GM21825 (cell line): ENCODE results near the gene PRCC.

ENCODE experiments used
- ATAC-seq: cut with Tn5 transposase; IDR thresholded peaks from one replicate; pipeline ENCODE4 v1.9.1; 2021; ENCODE audit warnings: mild to moderate bottlenecking, moderate library complexity; ENCODE audit not compliant: unreplicated experiment

Gene PRCC

GRCh38 chr1:156811168-156811567 lies 43.8 kb downstream of the PRCC start:
- no peak for ATAC-seq

- no peak for ATAC-seq
Measured at GRCh38 chr1:156812293-156812990, 45.1 kb downstream of the PRCC start.

GRCh38 chr1:156813298-156813697 lies 46.0 kb downstream of the PRCC start:
- no peak for ATAC-seq

GRCh38 chr1:156813750-156814570 lies 46.6 kb downstream of the PRCC start:
- ATAC-seq = no peak

- ATAC-seq = no peak
Measured at GRCh38 chr1:156814571-156815260, 47.4 kb downstream of the PRCC start.

- ATAC-seq = no peak
Measured at GRCh38 chr1:156815307-156815826, 48.0 kb downstream of the PRCC start.

GRCh38 chr1:156815961-156816422 lies 48.7 kb downstream of the PRCC start:
- ATAC-seq = no peak

GRCh38 chr1:156816561-156817328 lies 49.4 kb downstream of the PRCC start, which contains the start of gene SH2D2A:
Gene SH2D2A, minus strand, starts transcription at chr1:156816848. Its CDS starts 140 bp downstream, at chr1:156816708.
- ATAC-seq = no peak

- ATAC-seq = no peak
Measured at GRCh38 chr1:156821801-156822200, 54.5 kb downstream of the PRCC start.

- ATAC-seq = no peak
Measured at GRCh38 chr1:156822680-156823079, 55.3 kb downstream of the PRCC start.

- no peak for ATAC-seq
Measured at GRCh38 chr1:156823210-156823790, 56.0 kb downstream of the PRCC start.

- no peak for ATAC-seq
Measured at GRCh38 chr1:156826630-156827029, 59.3 kb downstream of the PRCC start.

- no peak for ATAC-seq
Measured at GRCh38 chr1:156828400-156829124, 61.2 kb downstream of the PRCC start.

- ATAC-seq = no peak
Measured at GRCh38 chr1:156832434-156832833, 65.1 kb downstream of the PRCC start.

GRCh38 chr1:156833603-156834002 lies 66.3 kb downstream of the PRCC start:
- ATAC-seq = no peak

GRCh38 chr1:156834322-156834721 lies 67.0 kb downstream of the PRCC start:
- no peak for ATAC-seq

- no peak for ATAC-seq
Measured at GRCh38 chr1:156836041-156836654, 68.8 kb downstream of the PRCC start.

- no peak for ATAC-seq
Measured at GRCh38 chr1:156836892-156837291, 69.6 kb downstream of the PRCC start.

GRCh38 chr1:156838972-156839371 lies 71.6 kb downstream of the PRCC start:
- no peak for ATAC-seq
